ENCODE results near the gene IGSF11.

IGSF11 gene

DNA sequence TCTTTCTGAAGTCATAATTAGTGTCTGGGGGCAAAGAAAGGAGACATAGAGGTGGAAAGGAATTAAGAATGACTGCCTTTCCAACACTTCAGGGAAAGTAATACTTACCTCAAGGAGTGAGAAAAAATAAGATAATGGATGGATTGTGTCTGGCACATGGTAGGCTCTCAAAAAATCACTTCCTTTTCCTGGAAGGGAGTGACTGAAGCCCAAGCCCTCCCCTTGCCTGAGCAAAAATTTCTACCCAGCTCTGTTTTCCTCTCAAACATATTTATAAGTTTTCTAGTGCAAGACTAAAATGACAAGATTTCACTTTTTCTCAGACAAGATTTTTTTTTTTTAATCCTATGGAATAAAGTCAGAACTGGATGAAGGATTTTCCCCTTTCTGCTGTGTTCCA is 145.0 kb downstream of the IGSF11 start:
- DNase-seq (ENCODE audit: low read depth), result no peak
- TF ChIP-seq, protein P1, sequence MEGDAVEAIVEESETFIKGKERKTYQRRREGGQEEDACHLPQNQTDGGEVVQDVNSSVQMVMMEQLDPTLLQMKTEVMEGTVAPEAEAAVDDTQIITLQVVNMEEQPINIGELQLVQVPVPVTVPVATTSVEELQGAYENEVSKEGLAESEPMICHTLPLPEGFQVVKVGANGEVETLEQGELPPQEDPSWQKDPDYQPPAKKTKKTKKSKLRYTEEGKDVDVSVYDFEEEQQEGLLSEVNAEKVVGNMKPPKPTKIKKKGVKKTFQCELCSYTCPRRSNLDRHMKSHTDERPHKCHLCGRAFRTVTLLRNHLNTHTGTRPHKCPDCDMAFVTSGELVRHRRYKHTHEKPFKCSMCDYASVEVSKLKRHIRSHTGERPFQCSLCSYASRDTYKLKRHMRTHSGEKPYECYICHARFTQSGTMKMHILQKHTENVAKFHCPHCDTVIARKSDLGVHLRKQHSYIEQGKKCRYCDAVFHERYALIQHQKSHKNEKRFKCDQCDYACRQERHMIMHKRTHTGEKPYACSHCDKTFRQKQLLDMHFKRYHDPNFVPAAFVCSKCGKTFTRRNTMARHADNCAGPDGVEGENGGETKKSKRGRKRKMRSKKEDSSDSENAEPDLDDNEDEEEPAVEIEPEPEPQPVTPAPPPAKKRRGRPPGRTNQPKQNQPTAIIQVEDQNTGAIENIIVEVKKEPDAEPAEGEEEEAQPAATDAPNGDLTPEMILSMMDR (IDR thresholded peaks at IDR 0.05; ENCODE audit: low read length, missing control alignments), result no peak
- H3K4me3 ChIP-seq (replicated peaks; ENCODE audit: low read depth, low read length), result no peak overlapping the region

DNA sequence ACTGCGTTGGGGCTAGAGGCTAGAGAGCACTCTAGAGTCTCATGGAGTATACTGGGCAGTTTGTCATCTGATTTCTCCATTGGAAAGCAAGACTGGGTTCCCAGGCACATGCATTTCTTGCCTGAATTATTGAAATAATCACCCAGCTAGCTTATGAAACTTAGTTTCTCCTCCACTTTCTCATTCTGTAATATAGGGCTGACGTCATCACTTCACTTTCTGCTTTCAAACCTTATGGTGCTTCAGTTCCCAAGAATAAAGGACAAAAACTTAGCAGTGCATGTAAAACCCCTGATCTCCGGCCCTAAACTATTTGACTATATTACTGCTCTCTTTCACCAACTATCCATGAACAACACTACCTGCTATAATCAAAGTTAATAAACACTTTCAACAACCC is 147.9 kb downstream of the IGSF11 start:
- TF ChIP-seq, protein P1 (IDR thresholded peaks at IDR 0.05; ENCODE audit: low read length, missing control alignments), result no peak
- no peak for DNase-seq (ENCODE audit: low read depth)
- no peak overlapping the region for H3K4me3 ChIP-seq (replicated peaks; ENCODE audit: low read depth, low read length)

DNA sequence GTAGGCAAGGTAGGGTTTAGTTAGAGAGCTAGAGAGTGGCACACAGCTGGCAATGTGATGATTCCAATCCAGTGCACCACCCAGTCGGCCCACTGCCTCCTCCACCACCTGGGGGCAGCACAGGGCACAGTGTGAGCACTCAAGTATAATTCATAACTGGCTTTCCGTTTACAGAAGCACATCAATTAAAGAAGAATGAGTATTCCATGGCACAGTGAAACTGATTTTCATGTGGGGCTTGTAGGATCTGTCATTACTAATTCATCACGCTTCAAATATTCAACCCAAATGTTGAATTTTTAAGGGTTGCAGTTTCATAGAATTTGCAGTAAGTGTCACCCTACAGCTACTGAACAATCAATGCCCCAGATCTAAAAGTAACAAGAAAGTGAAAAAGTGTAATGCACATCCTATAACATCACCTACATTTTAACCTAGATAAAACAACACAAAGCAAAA is 149.9 kb downstream of the IGSF11 start:
- DNase-seq (ENCODE audit: low read depth), result peak; percentile 53
- TF ChIP-seq, protein P1 (IDR thresholded peaks at IDR 0.05; ENCODE audit: low read length, missing control alignments), result peak; percentile 94
- H3K4me3 ChIP-seq (replicated peaks; ENCODE audit: low read depth, low read length), result no peak overlapping the region

DNA sequence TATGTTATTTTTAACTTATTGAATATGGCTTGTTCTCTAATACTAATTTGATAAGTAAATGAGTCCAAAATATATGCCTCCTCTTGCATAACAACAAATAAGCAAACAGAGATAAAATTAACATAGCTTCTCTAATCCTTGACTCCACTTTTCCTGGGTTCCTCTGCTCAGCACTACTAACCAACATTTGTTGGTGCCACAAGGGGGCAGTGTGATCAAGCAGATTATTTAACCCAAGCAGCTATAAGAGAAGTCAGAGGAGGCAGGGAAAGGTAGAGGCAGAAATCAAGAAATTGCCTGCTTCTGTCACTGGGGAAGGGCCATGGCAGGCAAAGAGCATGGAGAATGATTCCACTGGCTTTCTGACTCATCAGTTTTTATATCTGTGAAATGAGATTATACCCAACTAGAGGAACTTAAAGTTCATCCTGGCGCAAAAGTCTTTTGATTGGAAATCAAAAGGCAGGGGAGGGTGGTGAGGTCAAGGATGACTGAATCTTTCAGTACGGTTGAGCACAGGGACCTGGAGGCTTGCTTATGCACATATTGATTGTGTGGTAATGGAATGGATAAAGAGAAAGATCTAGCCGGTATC is 152.2 kb downstream of the IGSF11 start:
- TF ChIP-seq, protein P1 (IDR thresholded peaks at IDR 0.05; ENCODE audit: low read length, missing control alignments), result peak; percentile 75
- DNase-seq (ENCODE audit: low read depth), result peak; percentile 71
- no peak overlapping the region for H3K4me3 ChIP-seq (replicated peaks; ENCODE audit: low read depth, low read length)

DNA sequence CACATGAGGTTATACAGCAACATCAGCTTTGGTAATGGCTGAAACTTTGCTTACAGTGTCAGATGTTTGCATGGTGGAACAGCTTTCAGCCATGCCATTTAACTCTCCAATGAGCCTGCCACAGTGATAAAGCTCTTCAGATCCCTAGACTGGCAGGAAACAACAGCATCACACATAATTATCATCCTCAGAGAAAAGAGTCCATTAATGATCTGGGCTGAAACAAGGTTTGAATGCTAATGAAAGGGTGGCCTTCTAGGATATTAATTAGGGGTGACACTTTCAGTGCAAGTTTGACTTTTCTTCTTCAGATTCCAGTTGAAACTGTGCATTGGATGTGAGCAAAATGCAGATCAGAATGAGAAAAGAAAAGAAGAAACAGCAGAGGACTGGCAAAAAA is 166.6 kb downstream of the IGSF11 start:
- H3K4me3 ChIP-seq (replicated peaks; ENCODE audit: low read depth, low read length), result no peak overlapping the region
- TF ChIP-seq, protein P1 (IDR thresholded peaks at IDR 0.05; ENCODE audit: low read length, missing control alignments), result no peak
- no peak for DNase-seq (ENCODE audit: low read depth)

DNA sequence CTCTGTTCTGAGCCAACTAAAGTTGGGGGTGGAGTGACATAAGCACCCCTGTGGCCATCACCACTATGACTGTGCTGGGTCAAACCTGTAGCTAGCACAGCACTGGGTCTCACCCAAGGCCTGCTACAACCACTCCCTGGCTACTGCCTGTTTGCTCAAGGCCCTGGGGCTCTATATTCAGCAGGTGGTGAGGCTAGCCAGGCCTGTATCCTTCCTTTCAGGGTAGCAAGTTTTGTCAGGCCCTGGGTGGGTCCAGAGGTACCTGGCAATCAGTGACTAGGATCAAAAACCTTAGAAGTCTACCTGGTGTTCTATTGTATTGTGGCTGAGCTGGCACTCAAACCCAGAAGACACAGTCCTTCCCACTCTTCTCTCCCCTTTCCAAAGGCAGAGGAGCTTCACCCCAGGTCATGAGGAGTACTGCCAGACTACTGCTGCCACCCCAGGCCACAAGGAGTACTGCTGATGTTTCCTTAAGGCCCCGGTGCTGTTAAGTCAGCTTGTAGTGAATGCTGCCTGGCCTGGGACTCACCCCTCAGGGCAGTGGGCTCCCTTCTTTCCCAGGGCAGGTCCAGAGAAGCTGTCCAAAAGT is 170.8 kb downstream of the IGSF11 start:
- no peak for DNase-seq (ENCODE audit: low read depth)
- no peak overlapping the region for H3K4me3 ChIP-seq (replicated peaks; ENCODE audit: low read depth, low read length)

More for the DNA sequence above, 170.8 kb downstream of the IGSF11 start:
- TF ChIP-seq, protein P1 (IDR thresholded peaks at IDR 0.05; ENCODE audit: low read length, missing control alignments), result no peak
